ENCODE results near the gene BRIX1.
"Not testable (repeated sequence)": the region's sequence is repeated elsewhere in the genome, so short reads cannot be mapped to it uniquely, and the experiment has no call there.

BRIX1 gene

GRCh38 chr5:34967540-34967939 is 52.0 kb downstream of the BRIX1 start:
- DNase-seq (ENCODE audit: low read depth in 2 of 2): no peak

GRCh38 chr5:34968258-34968657 is 52.7 kb downstream of the BRIX1 start:
- no peak for DNase-seq (ENCODE audit: low read depth in 2 of 2)

GRCh38 chr5:34970552-34970951 is 55.0 kb downstream of the BRIX1 start:
- DNase-seq (ENCODE audit: low read depth in 2 of 2): no peak

GRCh38 chr5:34971655-34972054 is 56.1 kb downstream of the BRIX1 start:
- not testable (repeated sequence) for DNase-seq (ENCODE audit: low read depth in 2 of 2)
